Heart left ventricle (tissue), 13 donors: ENCODE measurements around the gene IL17RA.

Source experiments
- CTCF ChIP-seq, 12 donors: fragments of 200-600 bp; sonication (generic) in 4 of 12; IDR thresholded peaks; one replicate each; pipeline versions ENCODE4 v1.5.0 to v1.8.0; 2018 to 2022; ENCODE audit warnings: antibody characterized with exemption in 12 of 12, mild to moderate bottlenecking in 5 of 12
- POLR2A ChIP-seq, 2 donors: fragments of 450-650 bp; IDR thresholded peaks; one replicate each; pipeline ENCODE4 v1.6.1; 2017; ENCODE audit warnings: antibody characterized with exemption in 2 of 2, mild to moderate bottlenecking in 2 of 2, moderate library complexity in 2 of 2
- donor health status: ischemic (EF 13 %, LVEDD 7.1; RV severe dilation, severe dysfunction).
- donor health status: DM: no; HTN: yes; CAD: no.
- donor health status: DM: no; HTN: no; CAD: no.
- donor health status: ischemic (EF 25% LVEDD 6.9; RV normal size, moderate dysfunction).
- donor health status: ischemic (EF 25% LVEDD 5.7; RV mildly dilated, moderate dysfunction).
- donor health status: ischemic (EF 35%, LVEDD 5.7; RV mildly dilated, moderate dysfunction).
- donor health status: nonischemic (EF 11% LVEDD 7.7; RV severe dilation, severe dysfunction).
- donor health status: DM: yes; HTN: yes; CAD: no.
- donor health status: PGD.
- donor health status: ischemic (EF 29% LVEDD 5.4; RV normal size, mild dysfunction).
- donor health status: nonischemic (EF 23%, LVEDD 6.1; RV moderate dilation, normal function).

DNA sequence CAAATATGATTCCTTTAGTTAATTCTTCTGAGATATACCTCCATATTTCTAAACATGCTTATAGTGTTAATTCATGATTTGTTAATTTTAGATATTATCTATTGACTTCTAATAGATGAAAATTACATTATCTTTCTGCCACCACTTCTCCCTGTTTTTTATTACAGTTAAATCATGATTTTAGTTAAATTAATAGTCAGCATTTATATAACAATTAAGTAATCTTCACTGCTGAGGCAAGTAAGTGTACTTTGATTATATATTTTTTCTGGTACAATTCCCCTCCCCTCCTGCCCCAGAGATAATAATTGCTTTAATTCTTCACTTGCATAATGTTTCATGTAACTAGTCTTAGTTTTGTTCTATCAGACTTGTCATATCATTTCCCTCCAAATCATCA, 5.8 kb downstream of the IL17RA start:
- TF ChIP-seq POLR2A (IDR thresholded peaks at IDR 0.05) (no peak), CTCF (IDR thresholded peaks at IDR 0.05) (no peak)
